GOT3 (cell line): Measurements from ENCODE around the gene CDK5.
"Not testable (repeated sequence)": the region's sequence is repeated elsewhere in the genome, so short reads cannot be mapped to it uniquely, and the experiment has no call there.

ENCODE experiments used
- DNase-seq: peaks from one replicate; lab custom pipeline; 2025; ENCODE audit warnings: mixed read lengths; lab: John Stamatoyannopoulos, UW

The CDK5 gene

DNA sequence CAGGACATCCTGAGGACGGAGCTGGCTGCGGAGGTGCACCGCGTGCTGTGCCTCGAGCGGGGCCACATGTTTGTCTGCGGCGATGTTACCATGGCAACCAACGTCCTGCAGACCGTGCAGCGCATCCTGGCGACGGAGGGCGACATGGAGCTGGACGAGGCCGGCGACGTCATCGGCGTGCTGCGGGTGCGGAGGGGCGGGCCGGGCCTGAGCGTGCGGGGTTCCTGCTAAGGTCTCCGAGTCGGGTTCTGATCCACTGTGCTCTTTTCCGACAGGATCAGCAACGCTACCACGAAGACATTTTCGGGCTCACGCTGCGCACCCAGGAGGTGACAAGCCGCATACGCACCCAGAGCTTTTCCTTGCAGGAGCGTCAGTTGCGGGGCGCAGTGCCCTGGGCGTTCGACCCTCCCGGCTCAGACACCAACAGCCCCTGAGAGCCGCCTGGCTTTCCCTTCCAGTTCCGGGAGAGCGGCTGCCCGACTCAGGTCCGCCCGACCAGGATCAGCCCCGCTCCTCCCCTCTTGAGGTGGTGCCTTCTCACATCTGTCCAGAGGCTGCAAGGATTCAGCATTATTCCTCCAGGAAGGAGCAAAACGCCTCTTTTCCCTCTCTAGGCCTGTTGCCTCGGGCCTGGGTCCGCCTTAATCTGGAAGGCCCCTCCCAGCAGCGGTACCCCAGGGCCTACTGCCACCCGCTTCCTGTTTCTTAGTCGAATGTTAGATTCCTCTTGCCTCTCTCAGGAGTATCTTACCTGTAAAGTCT is 43.8 kb downstream of the CDK5 start:
- no peak for DNase-seq

GRCh38 chr7:151013356-151013732 is 44.4 kb downstream of the CDK5 start:
- DNase-seq, result no peak

- DNase-seq, result no peak
These were observed 44.8 kb downstream of the CDK5 start for GRCh38 chr7:151012911-151013347.

- no peak for DNase-seq
These were observed 45.5 kb downstream of the CDK5 start for GRCh38 chr7:151012031-151012692.

DNA sequence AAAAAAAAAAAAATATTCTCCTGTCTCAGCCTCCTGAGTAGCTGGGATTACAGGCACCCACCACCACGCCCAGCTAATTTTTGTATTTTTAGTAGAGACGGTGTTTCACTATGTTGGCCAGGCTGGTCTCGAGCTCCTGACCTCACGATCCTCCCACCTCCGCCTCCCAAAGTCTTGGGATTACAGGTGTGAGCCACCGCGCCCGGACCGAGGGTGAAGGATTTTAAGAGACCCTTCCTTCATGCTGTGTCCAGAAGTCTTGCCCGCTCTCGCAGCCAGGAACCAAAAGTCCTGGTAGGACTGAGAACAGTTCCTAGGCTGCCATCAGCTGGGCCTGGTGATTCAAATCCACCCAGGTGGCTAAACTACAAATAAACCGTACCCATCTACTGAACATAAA is 46.1 kb downstream of the CDK5 start:
- DNase-seq, result not testable (repeated sequence)

- no peak for DNase-seq
These were observed 46.6 kb downstream of the CDK5 start for GRCh38 chr7:151011097-151011409.

DNA sequence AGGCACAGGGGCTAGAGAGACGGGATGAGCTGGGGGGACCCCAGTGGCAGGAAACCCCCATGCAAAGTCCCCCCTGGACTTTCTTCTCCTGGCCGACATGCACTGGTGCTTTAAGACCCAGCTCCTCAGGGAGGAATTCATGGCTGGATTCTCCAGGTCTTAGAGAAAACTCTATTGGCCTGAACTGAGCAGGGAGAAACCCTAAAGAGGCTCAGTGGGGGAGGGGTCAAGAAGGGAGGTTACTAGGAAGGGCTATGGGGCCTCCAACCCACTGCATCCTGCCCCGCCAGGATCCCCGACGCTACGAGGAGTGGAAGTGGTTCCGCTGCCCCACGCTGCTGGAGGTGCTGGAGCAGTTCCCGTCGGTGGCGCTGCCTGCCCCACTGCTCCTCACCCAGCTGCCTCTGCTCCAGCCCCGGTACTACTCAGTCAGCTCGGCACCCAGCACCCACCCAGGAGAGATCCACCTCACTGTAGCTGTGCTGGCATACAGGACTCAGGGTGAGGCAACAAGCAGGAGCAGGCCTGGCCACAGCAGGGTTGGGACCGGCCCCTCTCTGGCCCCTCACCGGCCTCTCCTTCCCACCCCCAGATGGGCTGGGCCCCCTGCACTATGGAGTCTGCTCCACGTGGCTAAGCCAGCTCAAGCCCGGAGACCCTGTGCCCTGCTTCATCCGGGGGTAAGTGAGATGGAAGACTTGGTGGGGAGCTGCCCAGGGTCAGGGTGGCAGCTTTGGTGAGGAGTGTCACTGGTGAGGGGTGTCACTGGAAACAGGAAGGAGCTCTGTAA is 47.2 kb downstream of the CDK5 start:
- DNase-seq, result no peak

DNA sequence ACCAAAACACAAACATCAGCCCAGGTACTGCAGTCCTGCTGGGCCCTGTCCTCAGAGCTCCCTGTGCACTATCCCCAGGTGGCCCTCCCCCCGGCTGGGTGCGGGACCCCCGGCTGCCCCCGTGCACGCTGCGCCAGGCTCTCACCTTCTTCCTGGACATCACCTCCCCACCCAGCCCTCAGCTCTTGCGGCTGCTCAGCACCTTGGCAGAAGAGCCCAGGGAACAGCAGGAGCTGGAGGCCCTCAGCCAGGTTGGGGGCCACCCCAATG is 47.7 kb downstream of the CDK5 start:
- DNase-seq, result no peak

DNA sequence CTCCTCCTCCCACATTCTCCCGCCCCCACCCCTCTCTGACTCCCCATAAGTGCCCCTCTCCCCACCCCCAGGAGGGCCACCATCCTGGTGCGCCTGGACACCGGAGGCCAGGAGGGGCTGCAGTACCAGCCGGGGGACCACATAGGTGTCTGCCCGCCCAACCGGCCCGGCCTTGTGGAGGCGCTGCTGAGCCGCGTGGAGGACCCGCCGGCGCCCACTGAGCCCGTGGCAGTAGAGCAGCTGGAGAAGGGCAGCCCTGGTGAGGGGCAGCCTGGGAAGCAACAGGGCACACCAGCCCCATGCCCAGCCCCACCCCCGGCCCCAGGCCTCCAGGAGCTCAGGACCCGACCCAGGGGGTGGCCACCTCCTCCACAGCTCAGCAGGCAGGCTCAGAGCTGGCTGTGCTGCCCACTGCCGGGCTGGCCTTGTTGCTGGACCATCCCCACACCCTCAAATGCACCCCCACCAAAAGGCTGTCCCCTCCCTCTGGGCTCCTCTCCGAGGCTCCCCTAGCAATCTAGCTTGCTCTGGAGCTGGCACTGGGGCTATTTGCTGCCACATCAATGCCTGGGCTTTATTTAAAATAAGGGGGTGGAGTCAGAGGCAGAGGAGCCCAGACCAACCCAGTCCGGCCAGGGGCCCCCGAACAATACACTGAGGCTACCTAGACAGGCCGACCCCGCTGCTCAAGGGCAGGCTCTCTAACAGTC is 48.2 kb downstream of the CDK5 start:
- DNase-seq, result no peak

- DNase-seq, result peak; percentile 68
These were observed 49.0 kb downstream of the CDK5 start for GRCh38 chr7:151008511-151009323.

- DNase-seq, result no peak
These were observed 49.6 kb downstream of the CDK5 start for GRCh38 chr7:151008143-151008510.

DNA sequence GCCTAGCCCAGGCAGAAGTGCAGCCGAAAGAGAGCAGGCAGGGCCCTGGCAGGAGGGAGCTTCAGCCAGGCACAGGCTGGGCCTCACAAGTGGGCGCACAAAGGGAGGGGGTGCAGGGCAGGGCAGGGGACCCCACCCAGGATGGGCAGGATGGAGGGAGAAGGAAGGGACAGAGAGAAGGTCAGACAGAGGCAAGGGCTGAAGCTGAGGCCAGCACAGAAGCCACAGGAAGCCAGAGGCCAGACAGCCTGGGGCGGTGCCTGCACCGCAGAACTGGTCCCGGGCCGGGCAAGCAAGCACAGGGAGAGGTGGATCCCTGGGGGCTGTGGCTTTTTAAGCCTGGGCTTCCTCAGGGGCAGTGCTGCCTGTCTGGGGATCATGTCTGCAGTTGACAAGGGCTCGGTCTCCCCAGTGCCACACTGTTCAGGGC is 50.2 kb downstream of the CDK5 start:
- DNase-seq, result no peak

- DNase-seq, result no peak
These were observed 51.0 kb downstream of the CDK5 start for GRCh38 chr7:151006590-151007300.

GRCh38 chr7:151005566-151005965 is 52.1 kb downstream of the CDK5 start:
- DNase-seq, result no peak
